Ovary (tissue), 3 donors: ENCODE results near the gene TNIK.

ENCODE experiments used
- EP300 ChIP-seq: sonication (generic); formaldehyde crosslinking; IDR thresholded peaks from one replicate; pipeline ENCODE4 v1.6.1; 2017; ENCODE audit warnings: antibody characterized with exemption
- POLR2A ChIP-seq: fragments of 450-650 bp; IDR thresholded peaks from one replicate; pipeline ENCODE4 v1.6.1; 2017; ENCODE audit warnings: antibody characterized with exemption, mild to moderate bottlenecking, moderate library complexity
- TF ChIP-seq, protein P1 (sequence below), 3 donors: fragments of 450-650 bp in 2 of 3; fragments of 200-600 bp in 1 of 3; IDR thresholded peaks; one replicate each; pipeline versions ENCODE4 v1.5.1 to v1.8.0; 2016 to 2022; ENCODE audit warnings: antibody characterized with exemption in 3 of 3, mild to moderate bottlenecking in 1 of 3
- donor health status: DM: no; HTN: no; CAD: no.

DNA sequence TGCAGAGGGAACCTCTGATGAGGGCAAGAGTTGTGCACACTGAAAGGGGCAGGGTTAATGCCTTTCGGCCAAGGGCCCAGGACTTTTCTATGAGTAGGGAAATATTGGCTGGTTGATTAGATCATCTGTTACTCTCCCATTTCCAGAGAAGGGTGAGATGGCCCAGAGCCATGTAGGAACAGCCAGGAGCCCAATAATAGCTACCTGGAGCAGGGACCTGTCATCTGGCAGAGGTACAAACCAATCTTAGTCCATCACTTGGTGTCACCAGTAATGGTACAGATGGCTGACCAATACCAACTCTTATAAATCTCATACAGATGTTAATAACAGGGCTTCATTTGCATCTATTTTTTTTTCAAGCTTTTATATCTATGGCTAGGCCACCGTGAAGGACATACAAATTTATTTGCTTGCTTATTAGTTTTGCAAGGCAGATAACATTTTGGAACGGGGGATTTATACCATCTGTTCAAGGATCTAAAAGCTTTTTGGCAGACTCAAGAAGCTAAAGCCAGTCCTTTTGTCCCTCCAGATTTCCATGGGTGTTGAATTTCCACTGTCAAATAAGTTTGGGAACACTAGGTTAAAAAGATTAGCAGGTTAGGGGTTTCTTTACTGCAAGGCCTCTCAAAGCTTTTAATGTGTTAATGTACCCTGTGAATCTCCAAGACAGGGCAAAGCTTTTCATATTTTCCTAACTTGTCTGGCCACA lies 79.3 kb downstream of the TNIK start:
- TF ChIP-seq, protein P1, sequence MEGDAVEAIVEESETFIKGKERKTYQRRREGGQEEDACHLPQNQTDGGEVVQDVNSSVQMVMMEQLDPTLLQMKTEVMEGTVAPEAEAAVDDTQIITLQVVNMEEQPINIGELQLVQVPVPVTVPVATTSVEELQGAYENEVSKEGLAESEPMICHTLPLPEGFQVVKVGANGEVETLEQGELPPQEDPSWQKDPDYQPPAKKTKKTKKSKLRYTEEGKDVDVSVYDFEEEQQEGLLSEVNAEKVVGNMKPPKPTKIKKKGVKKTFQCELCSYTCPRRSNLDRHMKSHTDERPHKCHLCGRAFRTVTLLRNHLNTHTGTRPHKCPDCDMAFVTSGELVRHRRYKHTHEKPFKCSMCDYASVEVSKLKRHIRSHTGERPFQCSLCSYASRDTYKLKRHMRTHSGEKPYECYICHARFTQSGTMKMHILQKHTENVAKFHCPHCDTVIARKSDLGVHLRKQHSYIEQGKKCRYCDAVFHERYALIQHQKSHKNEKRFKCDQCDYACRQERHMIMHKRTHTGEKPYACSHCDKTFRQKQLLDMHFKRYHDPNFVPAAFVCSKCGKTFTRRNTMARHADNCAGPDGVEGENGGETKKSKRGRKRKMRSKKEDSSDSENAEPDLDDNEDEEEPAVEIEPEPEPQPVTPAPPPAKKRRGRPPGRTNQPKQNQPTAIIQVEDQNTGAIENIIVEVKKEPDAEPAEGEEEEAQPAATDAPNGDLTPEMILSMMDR (IDR thresholded peaks at IDR 0.05), result no peak
- TF ChIP-seq EP300 (no peak), POLR2A (no peak)
